IPS-18c (cell line): ENCODE data around the gene FAM187B.
A peak's percentile ranks its signal among the peaks of the same experiment; 100 is the strongest.

ENCODE experiments used
- H3K4me3 ChIP-seq: 2 replicates; pipeline ENCODE4 v1.7.0; 2013; ENCODE audit warnings: low read depth, mild to moderate bottlenecking, low read length, moderate library complexity; ENCODE audit not compliant: insufficient read depth
- H3K9me3 ChIP-seq: one replicate; pipeline ENCODE4 v1.6.1; 2013; ENCODE audit warnings: mild to moderate bottlenecking, low read length, moderate library complexity; ENCODE audit not compliant: control insufficient read depth, insufficient read depth

The FAM187B gene

DNA sequence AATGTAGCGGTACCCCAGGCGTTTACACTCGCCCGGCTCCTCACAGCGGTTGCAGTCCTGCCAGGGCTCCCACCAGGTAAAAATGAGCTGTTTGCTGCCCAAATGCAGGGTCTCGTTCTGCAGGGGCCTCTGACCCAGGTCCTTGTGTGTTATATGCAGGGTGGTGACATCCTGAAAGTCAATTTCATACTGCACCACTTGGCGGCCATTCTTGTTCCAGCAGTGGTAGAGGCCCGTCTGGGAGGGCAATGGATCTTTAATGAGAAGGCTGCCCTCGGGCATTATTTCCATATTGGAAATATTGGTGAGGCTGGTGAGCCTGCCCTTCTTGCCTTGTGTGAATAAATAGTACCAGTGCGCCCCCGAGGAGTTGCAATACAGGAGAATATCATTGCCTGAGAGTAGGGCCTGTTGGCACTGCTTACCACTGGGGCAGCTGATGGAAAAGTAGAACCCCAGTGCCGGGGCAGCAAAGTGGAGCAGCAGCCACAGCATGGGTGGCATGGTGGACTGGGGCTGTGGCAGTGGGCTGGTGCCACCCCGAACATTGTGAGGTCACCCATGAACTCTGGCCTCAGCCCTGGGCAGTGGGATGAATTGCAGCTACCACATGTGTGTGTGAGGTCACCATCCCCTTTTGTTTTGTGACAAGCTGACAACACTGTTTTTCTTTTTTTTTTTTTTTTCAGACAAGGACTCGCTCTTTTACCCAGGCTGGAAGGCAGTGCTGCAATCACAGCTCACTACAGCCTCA lies at the start of gene FAM187B:
Gene FAM187B, minus strand, starts transcription at position 563 of the 754 bp plus-strand sequence. Its CDS starts 59 bp downstream, at position 504.
- no peak within 1 kb of the TSS for H3K4me3 ChIP-seq
- H3K9me3 ChIP-seq = no peaks in the 10 kb centered on the region

DNA sequence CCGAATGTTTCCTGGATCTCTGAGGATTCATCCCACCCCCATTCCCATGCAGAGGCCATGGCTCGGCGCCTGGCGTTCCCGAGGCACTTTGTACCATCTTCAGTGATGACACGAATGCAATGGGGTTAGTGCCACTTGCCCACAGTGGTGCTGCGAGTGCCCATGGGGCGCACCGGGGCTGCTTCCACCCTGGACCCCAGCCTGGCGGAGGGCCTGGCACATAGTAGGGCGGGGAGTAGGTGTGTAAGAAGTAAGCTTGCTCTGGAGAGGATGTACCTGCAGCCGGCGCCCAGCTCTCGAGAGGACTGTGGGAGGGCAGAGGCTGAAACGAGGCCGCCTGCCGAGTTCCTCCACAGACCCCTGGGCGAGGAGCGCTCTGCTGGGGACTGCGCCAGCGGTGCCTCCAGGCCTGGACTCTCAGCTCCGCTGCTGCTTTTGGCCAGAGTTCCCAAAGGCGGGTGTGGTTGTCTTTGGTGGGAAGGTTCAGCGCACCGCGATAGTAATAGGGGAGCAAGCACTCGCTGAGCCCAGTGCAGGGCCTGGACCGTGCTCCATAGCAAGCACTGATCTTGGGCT lies 48.3 kb upstream of the FAM187B start:
- no peak overlapping the region for H3K4me3 ChIP-seq
- H3K9me3 ChIP-seq = no peaks in the 10 kb centered on the region

DNA sequence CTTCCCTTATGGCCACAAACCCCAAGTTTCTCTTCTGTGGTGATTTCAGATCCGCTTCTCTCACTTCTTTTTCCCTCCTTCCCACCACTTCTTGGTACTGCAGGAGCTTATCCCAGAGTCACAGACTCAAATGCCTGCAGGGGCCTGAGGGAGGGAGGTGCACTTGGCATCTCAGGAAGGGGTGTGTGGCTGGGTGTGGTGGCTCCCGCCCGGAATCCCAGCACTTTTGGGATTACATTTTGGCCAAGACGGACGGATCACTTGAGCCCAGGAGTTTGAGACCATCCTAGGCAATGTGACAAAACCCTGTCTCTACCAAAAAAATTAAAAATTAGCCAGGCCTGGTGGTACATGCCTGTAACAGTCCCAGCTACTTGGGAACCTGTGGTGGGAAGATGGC lies 45.8 kb upstream of the FAM187B start:
- no peaks in the 10 kb centered on the region for H3K9me3 ChIP-seq
- H3K4me3 ChIP-seq = no peak overlapping the region

DNA sequence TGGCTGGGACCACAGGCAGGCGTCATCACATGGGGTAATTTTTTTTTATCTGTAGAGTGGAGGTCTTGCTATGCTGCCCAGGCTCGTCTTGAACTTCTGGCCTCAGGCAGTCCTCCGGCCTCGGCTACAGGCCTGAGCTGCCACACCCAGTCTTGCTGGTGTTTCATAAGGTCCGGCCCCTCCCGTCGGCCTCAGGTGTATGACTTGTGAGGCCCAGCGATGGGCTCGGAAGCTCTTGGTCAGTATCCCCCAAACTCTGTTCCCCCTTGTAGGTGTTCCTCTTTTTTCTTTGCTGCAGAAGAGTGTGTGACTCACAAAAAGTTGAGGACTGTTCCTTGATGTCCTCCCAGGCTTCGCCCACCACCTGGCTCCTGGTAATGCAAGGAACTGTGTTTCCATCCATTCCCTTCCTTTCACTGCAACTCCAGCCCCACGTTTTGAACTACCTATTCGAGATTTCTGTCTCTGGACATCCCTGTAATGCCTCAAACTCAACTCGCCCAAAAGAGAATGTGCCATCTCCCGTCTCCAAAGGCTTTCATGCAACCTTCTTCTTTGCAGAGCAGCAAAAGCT lies 45.2 kb upstream of the FAM187B start:
- H3K4me3 ChIP-seq = no peak overlapping the region
- H3K9me3 ChIP-seq = no peaks in the 10 kb centered on the region

DNA sequence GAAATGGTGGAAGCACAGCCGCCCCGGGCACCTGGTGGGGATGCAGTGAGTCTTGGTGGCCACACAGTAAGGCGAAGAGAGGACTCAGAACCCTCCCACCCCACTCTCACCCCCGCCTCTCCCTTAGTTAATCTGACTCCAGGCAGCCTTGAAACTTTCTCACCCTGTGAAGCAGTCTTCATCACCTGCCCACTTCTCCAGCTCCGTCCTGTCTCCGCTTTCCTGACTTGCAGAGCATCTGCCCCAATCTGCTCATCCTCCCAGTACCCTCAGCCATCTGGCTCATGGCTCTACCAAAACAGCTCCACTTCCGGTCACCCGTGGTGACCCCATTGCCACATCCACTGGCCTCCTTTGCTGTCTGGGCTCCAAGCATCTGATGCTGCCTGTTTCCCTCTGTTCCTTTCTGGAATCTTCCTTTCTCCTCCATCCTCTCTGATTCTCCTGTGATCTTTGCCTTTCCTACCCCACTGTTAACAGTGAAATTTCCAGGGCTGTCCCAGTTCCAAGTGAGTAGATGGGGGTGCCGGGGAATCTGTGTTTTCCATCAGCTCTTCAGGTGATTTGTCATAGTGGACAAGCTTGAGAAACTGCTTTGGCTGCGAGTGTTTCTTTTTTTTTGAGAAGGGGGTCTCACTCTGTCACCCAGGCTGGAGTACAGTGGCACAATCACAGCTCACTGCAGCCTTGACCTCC lies 44.6 kb upstream of the FAM187B start:
- no peak overlapping the region for H3K4me3 ChIP-seq
- H3K9me3 ChIP-seq = no peaks in the 10 kb centered on the region

DNA sequence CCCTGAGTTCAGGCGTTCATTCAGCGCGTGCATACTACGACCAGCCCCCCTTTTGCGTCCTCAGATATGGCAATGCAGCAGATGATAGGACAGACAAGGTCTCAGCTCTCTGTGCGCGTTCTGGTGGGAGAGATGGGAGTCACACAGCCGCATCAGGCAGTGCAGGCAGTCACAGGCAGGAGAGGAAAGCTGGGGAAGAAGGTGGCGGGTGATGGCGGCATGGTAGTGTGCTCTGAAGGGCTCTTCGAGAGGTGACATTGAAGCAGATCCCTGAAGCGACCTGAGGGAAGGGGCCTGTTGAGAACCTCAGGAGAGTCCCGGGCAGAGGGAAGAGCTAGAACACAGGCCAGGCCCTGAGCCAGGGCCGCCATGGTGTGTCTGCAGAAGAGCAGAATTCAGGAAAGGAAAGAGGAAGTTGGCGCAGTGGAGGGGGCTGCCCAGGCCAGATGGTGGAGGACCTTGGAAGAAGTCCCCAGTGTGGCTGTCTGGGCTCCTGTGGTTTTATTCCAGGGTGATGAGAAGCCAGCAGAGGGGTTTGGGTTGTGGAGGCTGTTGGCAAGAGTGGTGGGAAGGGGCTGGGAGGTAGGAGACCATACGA lies 43.7 kb upstream of the FAM187B start:
- Histone ChIP-seq H3K9me3 (no peaks in the 10 kb centered on the region), H3K4me3 (no peak overlapping the region)

DNA sequence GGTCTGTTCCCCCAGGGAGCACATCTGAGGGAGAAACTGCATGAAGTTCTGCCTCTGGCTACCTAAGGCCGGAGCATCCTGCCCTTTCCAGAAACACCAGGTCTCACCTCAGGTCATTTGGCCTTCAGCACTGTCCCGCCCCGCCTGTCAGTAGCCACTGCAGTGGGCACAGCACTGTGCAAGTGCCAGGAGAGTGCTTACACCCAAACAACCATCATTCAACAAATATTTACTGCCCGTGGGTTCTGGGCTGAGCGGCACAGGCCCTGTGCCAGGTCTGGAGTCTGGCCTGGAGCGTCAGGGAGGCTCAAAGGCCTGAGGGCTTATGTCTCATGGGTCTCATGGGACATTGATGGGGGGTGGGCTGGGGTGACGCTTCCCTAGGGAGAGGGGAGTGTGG lies 43.0 kb upstream of the FAM187B start:
- H3K4me3 ChIP-seq = no peak overlapping the region
- H3K9me3 ChIP-seq = no peaks in the 10 kb centered on the region

DNA sequence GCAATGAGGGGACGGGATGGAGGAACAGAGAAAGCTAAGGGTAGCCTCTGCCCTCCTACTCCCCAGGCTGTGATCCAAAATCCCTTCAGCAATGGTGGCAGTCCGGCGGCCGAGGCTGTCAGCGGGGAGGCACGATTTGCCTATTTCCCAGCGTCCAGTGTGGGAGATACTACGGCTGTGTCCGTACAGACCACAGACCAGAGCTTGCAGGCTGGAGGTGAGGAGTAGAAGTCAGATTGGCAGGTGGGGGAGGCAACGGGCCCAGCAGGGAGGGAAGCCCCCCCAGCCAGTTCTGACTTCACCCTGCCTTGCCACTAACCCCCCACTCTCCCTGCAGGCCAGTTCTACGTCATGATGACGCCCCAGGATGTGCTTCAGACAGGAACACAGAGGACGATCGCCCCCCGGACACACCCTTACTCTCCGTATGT lies 41.9 kb upstream of the FAM187B start:
- Histone ChIP-seq H3K4me3 (no peak overlapping the region), H3K9me3 (no peaks in the 10 kb centered on the region)

DNA sequence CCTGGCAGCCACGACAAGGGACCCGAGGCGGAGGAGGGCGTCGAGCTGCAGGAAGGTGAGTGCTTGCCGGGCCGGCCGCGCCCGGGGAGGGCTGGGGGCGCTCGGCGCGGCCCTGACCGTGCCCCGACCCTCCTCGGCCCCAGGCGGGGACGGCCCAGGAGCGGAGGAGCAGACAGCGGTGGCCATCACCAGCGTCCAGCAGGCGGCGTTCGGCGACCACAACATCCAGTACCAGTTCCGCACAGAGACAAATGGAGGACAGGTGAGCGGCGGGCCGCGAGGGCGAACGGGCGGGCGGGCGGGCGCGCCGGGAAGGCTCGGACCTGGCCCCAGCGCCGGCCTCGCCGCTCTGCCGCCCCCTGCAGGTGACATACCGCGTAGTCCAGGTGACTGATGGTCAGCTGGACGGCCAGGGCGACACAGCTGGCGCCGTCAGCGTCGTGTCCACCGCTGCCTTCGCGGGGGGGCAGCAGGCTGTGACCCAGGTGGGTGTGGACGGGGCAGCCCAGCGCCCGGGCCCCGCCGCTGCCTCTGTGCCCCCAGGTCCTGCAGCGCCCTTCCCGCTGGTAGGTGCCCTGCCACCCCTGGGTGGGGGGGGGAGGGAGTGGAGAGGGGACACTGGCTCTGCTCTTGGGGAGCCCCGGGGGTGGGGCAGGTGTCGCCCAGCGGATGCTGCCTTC lies 41.0 kb upstream of the FAM187B start:
- Histone ChIP-seq H3K4me3 (peak overlapping the region; percentile 62), H3K9me3 (no peaks in the 10 kb centered on the region)

DNA sequence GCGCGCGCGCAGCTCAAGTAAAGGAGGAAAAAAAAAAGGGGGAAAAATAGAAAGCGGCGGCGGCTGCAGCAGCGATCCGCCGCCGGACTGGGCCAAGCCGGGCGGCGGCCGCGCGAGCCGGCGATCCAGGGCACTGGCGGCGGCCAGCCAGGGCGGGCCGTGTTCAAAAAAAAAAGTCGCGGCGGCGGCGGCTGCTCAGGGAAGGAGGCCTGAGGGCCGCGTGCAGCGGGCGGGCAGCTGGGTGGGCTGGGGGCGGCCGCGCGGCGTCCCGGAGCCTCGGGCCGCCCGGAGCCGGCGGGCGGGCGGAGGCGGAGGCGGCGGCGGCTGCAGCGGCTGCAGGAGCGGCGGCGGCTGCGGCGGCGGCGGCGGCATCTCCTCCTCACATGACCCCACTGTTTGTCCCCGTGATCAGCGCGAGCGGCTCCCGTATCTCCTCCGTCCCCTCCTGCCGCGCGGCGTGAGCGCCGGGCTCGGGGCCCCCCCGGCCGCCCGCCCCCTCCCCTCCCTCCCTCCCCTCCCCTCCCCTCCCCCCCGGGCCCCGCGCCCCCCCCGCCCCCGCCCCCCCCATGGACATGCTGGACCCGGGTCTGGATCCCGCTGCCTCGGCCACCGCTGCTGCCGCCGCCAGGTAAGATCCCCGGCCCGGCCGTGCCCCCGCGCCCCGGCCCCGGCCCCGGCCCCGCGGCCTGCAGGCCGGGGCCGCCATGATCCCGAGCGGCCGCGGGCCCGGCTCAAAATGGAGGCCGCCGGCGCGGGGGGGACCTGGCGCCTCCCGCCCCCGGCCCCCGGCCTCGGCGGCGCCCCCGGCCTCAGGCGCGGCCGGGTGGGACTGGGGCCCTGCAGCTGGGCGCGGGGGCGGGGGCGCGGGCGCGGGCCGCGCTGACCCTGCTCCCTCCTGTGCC lies 40.2 kb upstream of the FAM187B start, which contains the start of gene USF2:
Gene USF2, plus strand, starts transcription at position 427 of the 902 bp plus-strand sequence. Its CDS starts 140 bp downstream, at position 567.
- Histone ChIP-seq H3K4me3 (peak within 1 kb of the TSS; percentile 72), H3K9me3 (no peaks in the 10 kb centered on the region)

DNA sequence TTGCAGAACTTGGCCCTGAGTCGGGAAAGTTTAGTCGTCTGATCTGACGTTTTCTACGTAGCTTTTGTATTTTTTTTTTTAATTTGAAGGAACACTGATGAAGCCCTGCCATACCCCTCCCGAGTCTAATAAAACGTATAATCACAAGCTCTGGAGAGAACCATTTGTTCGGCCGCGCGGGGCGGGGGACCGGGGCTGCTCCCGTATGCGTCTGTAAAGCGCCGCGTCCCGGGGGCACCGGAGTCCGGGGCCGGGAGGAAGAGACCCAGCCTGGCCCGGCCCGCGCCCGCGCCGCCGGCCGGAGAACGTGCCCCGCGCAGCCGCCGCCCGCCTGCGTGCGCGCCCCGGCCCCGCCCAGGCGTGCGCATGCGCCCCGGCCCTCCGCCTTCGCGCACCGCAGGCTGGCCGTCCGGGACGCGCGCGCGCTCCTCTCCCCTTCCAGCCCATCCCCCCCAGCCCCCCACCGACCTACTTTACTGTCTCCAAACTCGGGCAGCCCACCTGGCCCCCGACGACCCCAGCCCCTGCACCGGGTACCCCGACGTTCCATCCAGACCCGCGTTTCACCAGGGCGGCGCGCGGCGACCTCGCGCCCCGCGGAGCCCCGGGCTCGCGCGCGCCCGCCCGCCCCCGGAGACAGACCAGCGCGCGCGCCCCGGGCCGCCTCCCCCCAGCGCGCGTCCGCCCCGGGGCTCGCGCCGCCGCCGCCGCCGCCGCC lies 39.4 kb upstream of the FAM187B start:
- peak overlapping the region; percentile 72 for H3K4me3 ChIP-seq
- H3K9me3 ChIP-seq = no peaks in the 10 kb centered on the region

DNA sequence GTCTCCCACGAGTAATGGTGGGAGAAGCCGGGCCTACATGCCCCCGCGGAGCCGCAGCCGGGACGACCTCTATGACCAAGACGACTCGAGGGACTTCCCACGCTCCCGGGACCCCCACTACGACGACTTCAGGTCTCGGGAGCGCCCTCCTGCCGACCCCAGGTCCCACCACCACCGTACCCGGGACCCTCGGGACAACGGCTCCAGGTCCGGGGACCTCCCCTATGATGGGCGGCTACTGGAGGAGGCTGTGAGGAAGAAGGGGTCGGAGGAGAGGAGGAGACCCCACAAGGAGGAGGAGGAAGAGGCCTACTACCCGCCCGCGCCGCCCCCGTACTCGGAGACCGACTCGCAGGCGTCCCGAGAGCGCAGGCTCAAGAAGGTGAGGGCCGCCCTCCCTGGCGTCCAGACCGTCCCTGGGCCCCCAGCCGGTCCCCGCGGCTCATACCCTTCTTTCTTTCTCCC lies 38.8 kb upstream of the FAM187B start:
- Histone ChIP-seq H3K4me3 (peak overlapping the region; percentile 72), H3K9me3 (no peaks in the 10 kb centered on the region)

DNA sequence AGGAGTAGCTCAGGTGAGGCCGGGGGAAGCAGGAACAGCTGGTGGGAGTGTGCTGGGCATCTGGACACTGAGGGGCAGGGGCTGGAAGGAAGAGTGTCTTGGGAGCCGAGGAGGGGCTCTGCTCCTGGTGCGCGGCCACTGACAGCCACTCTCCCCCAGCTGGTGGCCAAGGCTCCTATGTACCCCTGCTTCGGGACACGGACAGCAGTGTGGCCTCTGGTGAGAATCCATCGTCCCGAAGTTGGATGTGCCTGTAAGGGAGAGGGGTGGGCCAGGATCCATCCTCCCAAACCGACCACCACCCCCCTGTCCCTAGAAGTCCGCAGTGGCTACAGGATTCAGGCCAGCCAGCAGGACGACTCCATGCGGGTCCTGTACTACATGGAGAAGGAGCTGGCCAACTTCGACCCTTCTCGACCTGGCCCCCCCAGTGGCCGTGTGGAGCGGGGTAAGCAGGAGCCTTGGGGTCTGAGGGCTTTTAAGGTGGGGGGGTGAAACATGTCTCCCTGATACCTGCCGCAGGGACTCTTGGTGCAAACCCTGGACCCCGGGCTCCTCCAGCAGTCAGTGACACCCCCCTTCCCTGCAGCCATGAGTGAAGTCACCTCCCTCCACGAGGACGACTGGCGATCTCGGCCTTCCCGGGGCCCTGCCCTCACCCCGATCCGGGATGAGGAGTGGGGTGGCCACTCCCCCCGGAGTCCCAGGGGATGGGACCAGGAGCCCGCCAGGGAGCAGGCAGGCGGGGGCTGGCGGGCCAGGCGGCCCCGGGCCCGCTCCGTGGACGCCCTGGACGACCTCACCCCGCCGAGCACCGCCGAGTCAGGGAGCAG lies 38.2 kb upstream of the FAM187B start:
- H3K9me3 ChIP-seq = no peaks in the 10 kb centered on the region

DNA sequence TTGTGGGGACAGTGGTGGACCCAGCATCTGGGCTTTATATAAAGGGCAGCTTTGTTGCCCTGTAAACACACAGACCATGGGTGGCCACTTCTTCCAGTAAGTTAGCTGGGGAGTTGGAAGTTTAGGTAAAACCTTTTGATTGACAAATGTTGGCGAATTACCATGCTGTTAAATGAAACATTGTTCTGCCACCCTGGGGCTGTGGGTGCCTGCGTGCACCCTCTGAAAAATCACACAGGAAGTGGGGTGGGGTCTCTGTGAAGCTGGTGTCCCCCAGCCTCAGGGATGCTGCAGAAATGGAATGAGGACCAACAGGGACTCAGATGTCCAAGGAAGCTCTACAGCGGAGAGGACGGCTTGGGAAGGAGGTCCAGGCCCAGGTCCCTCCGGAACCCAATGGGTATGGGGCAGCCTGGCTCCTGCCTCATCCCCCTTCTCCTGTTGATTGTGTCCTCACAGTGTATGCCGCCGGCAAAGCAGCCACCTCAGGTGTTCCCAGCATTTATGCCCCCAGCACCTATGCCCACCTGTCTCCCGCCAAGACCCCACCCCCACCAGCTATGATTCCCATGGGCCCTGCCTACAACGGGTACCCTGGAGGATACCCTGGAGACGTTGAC lies 37.5 kb upstream of the FAM187B start:
- Histone ChIP-seq H3K4me3 (no peak overlapping the region), H3K9me3 (no peaks in the 10 kb centered on the region)

More for the DNA sequence above, 38.2 kb upstream of the FAM187B start:
- peak overlapping the region; percentile 72 for H3K4me3 ChIP-seq
